GM12872 (cell line): Measurements from ENCODE around the gene P4HA1.

ENCODE experiments used
- TF ChIP-seq, protein P1 (sequence below): IDR thresholded peaks from 3 replicates; pipeline ENCODE4 v1.5.1; 2011; ENCODE audit warnings: low read depth, mild to moderate bottlenecking, low read length, moderate library complexity; ENCODE audit not compliant: insufficient read depth

The P4HA1 gene

GRCh38 chr10:73126343-73126742 lies 29.7 kb upstream of the P4HA1 start:
- TF ChIP-seq, protein P1, sequence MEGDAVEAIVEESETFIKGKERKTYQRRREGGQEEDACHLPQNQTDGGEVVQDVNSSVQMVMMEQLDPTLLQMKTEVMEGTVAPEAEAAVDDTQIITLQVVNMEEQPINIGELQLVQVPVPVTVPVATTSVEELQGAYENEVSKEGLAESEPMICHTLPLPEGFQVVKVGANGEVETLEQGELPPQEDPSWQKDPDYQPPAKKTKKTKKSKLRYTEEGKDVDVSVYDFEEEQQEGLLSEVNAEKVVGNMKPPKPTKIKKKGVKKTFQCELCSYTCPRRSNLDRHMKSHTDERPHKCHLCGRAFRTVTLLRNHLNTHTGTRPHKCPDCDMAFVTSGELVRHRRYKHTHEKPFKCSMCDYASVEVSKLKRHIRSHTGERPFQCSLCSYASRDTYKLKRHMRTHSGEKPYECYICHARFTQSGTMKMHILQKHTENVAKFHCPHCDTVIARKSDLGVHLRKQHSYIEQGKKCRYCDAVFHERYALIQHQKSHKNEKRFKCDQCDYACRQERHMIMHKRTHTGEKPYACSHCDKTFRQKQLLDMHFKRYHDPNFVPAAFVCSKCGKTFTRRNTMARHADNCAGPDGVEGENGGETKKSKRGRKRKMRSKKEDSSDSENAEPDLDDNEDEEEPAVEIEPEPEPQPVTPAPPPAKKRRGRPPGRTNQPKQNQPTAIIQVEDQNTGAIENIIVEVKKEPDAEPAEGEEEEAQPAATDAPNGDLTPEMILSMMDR: no peak

DNA sequence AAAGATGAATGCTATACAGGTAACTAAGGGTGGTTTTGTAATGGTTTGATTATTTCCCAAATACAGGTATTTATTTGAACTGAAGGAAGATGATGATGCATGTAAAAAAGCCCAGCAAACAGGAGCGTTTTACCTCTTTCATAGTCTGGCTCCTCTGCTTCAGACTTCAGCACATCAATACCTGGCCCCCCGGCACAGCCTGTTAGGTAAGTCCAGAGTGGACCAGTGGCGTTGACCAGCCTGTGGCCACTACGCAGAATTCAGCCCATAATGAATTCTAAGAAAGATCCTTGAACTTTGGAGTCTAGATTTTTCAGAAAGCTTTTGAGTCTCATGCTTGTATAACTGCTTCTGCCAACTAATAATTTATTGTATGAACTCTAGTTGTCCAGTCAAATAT lies 23.3 kb upstream of the P4HA1 start:
- TF ChIP-seq, protein P1: no peak

DNA sequence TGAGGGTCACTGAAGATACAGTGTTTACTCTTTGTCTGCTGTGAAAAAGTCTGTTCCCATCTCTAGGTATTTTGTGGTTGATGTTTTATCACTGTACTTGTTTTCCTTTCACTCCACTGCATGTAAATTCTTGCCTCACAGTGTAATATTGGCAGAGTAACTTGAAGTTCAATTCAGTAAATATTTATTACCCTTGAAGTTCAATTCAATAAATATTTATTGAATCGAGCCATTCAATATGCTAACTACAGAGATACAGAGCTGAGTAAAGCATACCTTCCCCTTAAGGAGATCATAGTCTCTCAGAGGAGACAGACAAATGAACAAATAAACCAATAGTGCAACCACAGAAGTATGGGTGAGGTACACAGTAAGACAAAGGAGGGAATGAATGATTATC lies 22.8 kb upstream of the P4HA1 start:
- TF ChIP-seq, protein P1: no peak

DNA sequence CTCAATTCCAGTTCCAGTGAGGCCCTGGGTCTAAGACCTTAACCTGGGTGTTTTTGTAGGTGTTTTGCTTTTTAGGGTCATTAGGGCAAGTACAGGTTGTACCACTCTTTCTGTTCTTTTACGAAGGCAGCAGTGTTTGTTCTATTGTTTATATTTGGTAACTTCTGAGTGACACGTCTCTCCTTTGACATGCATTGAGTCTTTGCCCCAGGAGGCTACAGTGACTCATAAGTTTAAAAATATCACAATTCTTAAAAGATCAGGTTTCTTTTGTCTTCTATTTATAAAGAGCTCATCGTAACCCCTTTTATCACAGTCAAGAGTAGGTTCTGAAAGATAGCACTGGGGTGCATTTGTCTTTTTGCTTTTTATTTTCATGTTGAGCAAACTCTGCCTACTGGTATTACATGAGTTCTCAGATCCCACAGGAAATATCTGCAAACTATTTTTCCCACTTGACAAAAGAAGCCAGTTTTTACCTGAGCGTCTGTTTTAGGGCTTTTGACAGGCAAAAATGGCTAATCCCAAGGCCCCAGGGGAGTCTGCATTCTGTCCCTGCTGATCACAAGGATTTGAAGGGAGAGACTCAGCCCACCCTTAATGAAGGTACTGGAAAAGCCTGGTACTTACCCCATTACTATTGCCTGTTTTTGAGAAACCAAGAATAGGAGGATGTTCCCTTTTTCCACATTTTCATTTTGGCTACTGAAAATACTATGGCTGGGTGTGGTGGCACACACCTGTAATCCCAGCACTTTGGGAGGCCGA lies 21.5 kb upstream of the P4HA1 start:
- TF ChIP-seq, protein P1: no peak

GRCh38 chr10:73116017-73116416 lies 19.4 kb upstream of the P4HA1 start:
- TF ChIP-seq, protein P1: no peak

- TF ChIP-seq, protein P1: no peak
These were observed 16.9 kb upstream of the P4HA1 start for GRCh38 chr10:73113551-73113950.

- TF ChIP-seq, protein P1: no peak
These were observed 13.7 kb upstream of the P4HA1 start, which contains the start of gene NUDT13 for GRCh38 chr10:73110345-73110849. Gene NUDT13, plus strand, starts transcription at chr10:73110455. Its CDS starts 3,911 bp downstream, at chr10:73114366.
